GM12875 (cell line): ENCODE results near the gene ADCY9.

Experiments used
- H3K4me3 ChIP-seq: one replicate; pipeline ENCODE4 v1.5.1; 2011; ENCODE audit warnings: low read depth, low read length, control low read depth
- TF ChIP-seq, protein P1 (sequence below): IDR thresholded peaks from 2 replicates; pipeline ENCODE4 v1.5.1; 2011; ENCODE audit warnings: low read depth, mild to moderate bottlenecking, control low read depth, inconsistent platforms, low read length, moderate library complexity, borderline replicate concordance; ENCODE audit not compliant: insufficient read depth

Gene ADCY9

DNA sequence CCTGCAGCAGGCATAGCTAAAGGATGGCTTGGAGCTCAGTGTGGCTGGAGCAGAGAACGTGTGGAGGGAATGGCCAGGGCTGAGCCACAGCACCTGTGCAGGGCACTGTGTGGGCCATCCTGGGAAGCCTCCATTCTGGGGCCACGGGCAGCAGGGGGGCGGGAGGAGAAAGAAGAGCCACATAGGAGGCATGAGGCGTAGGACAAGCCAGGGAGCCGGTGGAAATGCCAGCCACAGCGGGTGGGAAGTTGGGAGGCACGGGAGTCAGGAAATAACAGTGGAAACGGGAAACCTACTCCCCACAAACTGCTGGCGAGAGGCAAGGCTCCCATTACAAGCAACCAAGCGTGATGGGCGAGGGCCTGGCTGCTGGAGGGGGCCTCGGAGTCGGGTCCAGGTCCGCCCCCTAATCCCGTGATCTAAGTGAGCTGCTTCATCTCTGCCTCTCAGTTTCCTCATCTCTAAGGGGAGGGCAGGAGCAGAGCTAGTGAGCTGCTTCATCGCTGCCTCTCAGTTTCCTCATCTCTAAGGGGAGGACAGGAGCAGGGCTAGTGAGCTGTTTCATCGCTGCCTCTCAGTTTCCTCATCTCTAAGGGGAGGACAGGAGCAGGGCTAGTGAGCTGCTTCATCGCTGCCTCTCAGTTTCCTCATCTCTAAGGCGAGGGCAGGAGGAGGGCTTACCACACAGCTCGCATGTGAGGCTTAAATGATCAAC is 104.9 kb downstream of the ADCY9 start:
- TF ChIP-seq, protein P1, sequence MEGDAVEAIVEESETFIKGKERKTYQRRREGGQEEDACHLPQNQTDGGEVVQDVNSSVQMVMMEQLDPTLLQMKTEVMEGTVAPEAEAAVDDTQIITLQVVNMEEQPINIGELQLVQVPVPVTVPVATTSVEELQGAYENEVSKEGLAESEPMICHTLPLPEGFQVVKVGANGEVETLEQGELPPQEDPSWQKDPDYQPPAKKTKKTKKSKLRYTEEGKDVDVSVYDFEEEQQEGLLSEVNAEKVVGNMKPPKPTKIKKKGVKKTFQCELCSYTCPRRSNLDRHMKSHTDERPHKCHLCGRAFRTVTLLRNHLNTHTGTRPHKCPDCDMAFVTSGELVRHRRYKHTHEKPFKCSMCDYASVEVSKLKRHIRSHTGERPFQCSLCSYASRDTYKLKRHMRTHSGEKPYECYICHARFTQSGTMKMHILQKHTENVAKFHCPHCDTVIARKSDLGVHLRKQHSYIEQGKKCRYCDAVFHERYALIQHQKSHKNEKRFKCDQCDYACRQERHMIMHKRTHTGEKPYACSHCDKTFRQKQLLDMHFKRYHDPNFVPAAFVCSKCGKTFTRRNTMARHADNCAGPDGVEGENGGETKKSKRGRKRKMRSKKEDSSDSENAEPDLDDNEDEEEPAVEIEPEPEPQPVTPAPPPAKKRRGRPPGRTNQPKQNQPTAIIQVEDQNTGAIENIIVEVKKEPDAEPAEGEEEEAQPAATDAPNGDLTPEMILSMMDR, result no peak
- H3K4me3 ChIP-seq, result no peak overlapping the region

DNA sequence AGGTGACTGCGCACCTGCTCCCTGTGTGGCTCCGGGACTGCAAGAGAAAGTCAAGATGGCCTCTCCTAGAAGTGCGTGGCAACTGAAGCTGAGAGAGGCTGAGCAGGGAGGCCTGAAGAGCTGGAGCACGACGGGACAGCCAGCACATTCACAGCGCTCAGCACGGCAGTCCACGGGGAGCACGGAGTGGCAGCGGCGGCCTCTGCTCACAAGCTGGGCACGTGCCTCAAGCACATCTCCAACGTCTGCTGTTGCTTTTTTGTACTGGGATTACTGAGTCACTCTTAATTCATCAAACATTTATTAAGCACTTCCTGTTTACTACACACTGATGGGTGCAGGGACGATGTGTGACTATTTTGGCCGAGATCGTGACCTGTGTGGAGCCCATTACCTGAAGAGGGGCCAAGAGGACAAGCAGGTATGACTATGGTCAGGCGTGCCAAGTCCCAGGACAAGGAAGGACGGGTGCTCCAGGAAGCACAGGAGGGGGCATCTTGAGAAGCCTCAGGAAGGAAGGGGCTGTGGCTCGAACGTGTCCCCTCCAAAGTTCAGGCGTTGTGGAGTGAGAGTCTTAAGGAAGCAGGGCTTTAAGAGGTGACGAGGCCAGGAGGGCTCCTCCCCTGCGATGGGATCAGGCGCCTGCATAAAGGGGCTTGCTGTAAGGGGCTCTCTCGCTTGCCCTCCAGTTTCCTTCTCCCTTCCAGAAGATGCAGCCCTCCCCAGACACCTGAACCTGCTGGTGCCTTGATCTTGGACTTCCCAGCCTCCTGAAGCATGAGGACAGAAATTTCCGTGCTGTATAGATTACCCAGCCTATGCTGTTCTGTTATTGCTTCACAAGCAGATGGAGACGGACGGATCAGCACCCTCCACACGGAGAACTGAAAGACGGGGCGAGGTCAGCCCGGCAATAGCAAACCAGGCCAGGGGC is 105.8 kb downstream of the ADCY9 start:
- no peak overlapping the region for H3K4me3 ChIP-seq
- TF ChIP-seq, protein P1, result no peak

DNA sequence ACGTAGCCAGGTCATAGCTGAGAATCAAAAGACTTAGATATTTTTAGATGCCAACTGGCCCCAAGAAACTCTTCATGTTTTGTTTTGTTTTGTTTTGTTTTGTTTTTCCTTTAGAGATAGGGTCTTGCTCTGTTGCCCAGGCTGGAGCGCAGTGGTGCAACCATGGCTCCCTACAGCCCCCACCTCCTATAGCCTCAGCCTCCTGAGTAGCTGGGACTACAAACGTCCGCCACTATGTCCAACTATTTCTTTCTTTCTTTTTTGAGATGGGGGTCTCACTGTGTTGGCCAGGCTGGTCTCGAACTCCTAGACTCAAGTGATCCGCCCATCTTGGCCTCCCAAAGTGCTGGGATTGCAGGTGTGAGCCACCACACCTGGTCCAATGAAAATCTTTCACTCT is 107.1 kb downstream of the ADCY9 start:
- H3K4me3 ChIP-seq, result no peak overlapping the region
- TF ChIP-seq, protein P1, result no peak

DNA sequence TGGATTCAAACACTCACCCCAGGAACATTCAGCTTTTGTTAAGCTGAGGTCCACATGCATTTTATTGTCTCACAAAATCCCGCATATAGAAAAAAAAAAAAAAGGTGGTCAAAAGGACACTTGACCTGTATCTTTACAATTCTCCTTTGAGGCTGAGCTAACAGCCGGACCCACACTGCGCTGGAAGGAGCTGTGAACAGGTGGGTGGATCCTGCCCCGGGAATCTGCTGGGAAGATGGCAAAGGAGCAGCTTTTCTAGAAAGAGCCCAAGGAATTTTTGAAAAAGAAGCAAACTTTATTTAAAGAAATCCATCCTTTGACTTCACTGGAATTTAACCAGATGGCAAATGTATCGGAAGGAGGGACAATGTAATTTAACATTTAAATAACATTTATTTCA is 108.1 kb downstream of the ADCY9 start:
- TF ChIP-seq, protein P1, result no peak
- H3K4me3 ChIP-seq, result no peak overlapping the region

DNA sequence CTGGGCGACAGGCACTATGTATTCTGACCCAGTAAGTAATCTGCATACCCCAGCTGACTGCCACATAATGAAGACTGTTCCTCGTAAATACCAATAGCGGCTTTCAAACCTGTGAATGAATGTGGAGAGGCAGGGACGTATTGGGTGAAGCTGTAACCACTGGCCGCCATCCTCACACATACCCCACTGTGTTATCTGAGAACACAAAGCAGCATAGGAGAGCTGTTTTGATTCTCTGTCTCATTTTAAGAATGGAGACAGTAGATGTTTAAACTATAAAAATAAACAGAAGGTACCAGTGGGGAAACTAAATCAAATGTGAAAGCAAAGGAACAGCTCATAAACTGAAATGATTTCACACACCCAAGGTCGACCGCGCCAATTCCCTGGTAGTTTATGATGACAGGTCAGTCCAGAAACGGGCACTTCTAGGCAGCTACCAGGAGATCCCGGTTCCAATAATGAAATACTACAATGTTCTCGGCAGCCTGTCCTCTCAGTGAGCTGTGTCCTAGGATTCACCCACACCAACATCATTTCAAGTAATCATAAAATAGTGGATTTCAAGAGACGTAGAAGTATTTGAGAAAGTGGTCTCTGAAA is 109.7 kb downstream of the ADCY9 start:
- no peak overlapping the region for H3K4me3 ChIP-seq
- TF ChIP-seq, protein P1, result no peak

DNA sequence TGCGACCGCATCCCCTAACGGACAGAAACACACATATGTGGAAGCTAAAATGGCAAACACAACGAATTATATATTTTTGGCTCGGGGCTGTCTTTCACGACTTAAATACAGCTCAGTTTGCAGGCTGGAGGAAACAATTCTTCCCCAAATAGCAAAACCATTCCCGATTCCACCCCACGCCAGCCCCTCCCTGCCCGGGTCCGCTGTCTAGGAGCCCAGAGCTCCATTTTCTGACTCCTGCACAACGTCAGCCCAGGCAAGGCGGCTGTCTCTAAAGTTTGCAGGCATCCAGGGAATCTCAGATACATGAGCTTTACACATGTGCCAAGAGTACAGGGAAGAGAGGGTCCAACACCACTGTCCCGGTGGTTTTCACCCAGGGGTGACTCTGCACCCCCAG is 110.5 kb downstream of the ADCY9 start:
- no peak overlapping the region for H3K4me3 ChIP-seq
- TF ChIP-seq, protein P1, result no peak
